ENCODE measurements around the gene HOXA7. TPM values are rescaled to one million over a fixed set of nuclear protein-coding genes. Genes with fewer than 3 reads are reported as not detected.

Gene HOXA7
- total and polyA plus RNA-seq, 8 donors, result 0.06 to 0.49 (median 0.17) TPM; not detected in 3

- H3K4me3 ChIP-seq, result peak overlapping the region in 1 of 4 donors; percentile 10
- intact Hi-C loops (cut with DNase I), result no loop called here
- WGBS, 2 donors, result 24 to 29% methylated on average over 12 of the region's 12 CpGs
- H3K36me3 ChIP-seq, result no peaks in the 10 kb centered on the region
- H3K27me3 ChIP-seq, result peaks cover 9 to 78% (median 27%) of the 10 kb centered on the region in 4 donors
- DNase-seq, result no peak
- H3K9me3 ChIP-seq, result no peaks in the 10 kb centered on the region
- TF ChIP-seq CTCF (IDR thresholded peaks at IDR 0.05), result no peak
- no peak for FAIRE-seq
- H3K27ac ChIP-seq, result no peak overlapping the region
- peaks cover 0 to 7% (median 5%) of the 10 kb centered on the region in 3 donors for H3K4me1 ChIP-seq
- no peak for ATAC-seq
These were observed 7.5 kb upstream of the HOXA7 start for GRCh38 chr7:27164045-27164366.

- no peak for ATAC-seq
- intact Hi-C loops (cut with DNase I), result no loop called here
- 43 to 49% methylated on average over 24 of the region's 24 CpGs for WGBS, 2 donors
- FAIRE-seq, result no peak
- no peak overlapping the region for H3K27ac ChIP-seq
- DNase-seq, result no peak
- no peak for TF ChIP-seq CTCF (IDR thresholded peaks at IDR 0.05)
- H3K4me3 ChIP-seq, result no peak overlapping the region
- no peaks in the 10 kb centered on the region for H3K9me3 ChIP-seq
- H3K27me3 ChIP-seq, result peaks cover 14 to 79% (median 27%) of the 10 kb centered on the region in 4 donors
- H3K36me3 ChIP-seq, result no peaks in the 10 kb centered on the region
- H3K4me1 ChIP-seq, result peaks cover 0 to 7% (median 5%) of the 10 kb centered on the region in 3 donors
These were observed 7.0 kb upstream of the HOXA7 start for GRCh38 chr7:27163288-27164044.

GRCh38 chr7:27162561-27163287, 6.2 kb upstream of the HOXA7 start:
- WGBS, 2 donors, result 59 to 69% methylated on average over 7 of the region's 7 CpGs
- no peaks in the 10 kb centered on the region for H3K9me3 ChIP-seq
- ATAC-seq (no peak), DNase-seq (no peak), FAIRE-seq (peak; percentile 51)
- no peaks in the 10 kb centered on the region for H3K36me3 ChIP-seq
- intact Hi-C loops (cut with DNase I), result no loop called here
- H3K27ac ChIP-seq, result no peak overlapping the region
- TF ChIP-seq CTCF (IDR thresholded peaks at IDR 0.05), result no peak
- peaks cover 0 to 7% (median 5%) of the 10 kb centered on the region in 3 donors for H3K4me1 ChIP-seq
- peaks cover 13 to 75% (median 30%) of the 10 kb centered on the region in 4 donors for H3K27me3 ChIP-seq
- no peak overlapping the region for H3K4me3 ChIP-seq

GRCh38 chr7:27161721-27162560, 5.5 kb upstream of the HOXA7 start:
- Histone ChIP-seq H3K4me3 (peak overlapping the region in 1 of 4 donors; percentile 82), H3K27ac (no peak overlapping the region), H3K27me3 (peaks cover 13 to 74% (median 30%) of the 10 kb centered on the region in 4 donors), H3K36me3 (no peaks in the 10 kb centered on the region), H3K9me3 (no peaks in the 10 kb centered on the region), H3K4me1 (peaks cover 0 to 7% (median 5%) of the 10 kb centered on the region in 3 donors)
- intact Hi-C loops (cut with DNase I), result no loop called here
- 38 to 40% methylated on average over 26 to 29 of the region's 30 CpGs for WGBS, 2 donors
- FAIRE-seq (no peak), DNase-seq (peak in 3 of 6 donors; percentile 15 to 64 (median 55)), ATAC-seq (no peak)
- TF ChIP-seq CTCF (IDR thresholded peaks at IDR 0.05), result no peak
